ENCODE results near the gene NPLOC4. TPM values are rescaled to one million over a fixed set of nuclear protein-coding genes. Genes with fewer than 3 reads are reported as not detected.

Gene NPLOC4
- total and polyA plus RNA-seq, 2 of the 13 experiments (the other 11 are each of a cell fraction or from before 2014, with no cell fraction given) = 57.0 to 97.0 TPM

GRCh38 chr17:81551458-81552243 is 85.3 kb downstream of the NPLOC4 start (continued):
- TF ChIP-seq KLF11 (CRISPR knock-in tag; IDR thresholded peaks at IDR 0.05) (no peak), CSRNP2 (CRISPR knock-in tag; conservative IDR thresholded peaks at IDR 0.05; ENCODE audit: low read depth) (no peak), ZNF710 (CRISPR knock-in tag; IDR thresholded peaks at IDR 0.05; ENCODE audit: borderline replicate concordance) (peak; percentile 32; the same call in 1 of the 2 replicates), HDAC2 (CRISPR knock-in tag; IDR thresholded peaks at IDR 0.05) (peak; percentile 6; the same call in 1 of the 2 replicates), TEAD3 (CRISPR knock-in tag; optimal IDR thresholded peaks at IDR 0.05; ENCODE audit: borderline replicate concordance) (peak; percentile 6), MYNN (CRISPR knock-in tag; IDR thresholded peaks at IDR 0.05; ENCODE audit: low read depth) (0 out of 2 replicates have a peak, but pooled peaks have one; percentile 4), ARID5B (CRISPR knock-in tag; IDR thresholded peaks at IDR 0.05) (no peak), HDAC1 (CRISPR knock-in tag; IDR thresholded peaks at IDR 0.05) (peak; percentile 58), TMF1 (CRISPR knock-in tag; IDR thresholded peaks at IDR 0.05; ENCODE audit: low read depth) (0 out of 2 replicates have a peak, but pooled peaks have one; percentile 73), ZNF556 (CRISPR knock-in tag; IDR thresholded peaks at IDR 0.05; ENCODE audit: borderline replicate concordance) (0 out of 2 replicates have a peak, but pooled peaks have one; percentile 1), ZNF225 (CRISPR knock-in tag; IDR thresholded peaks at IDR 0.05) (0 out of 2 replicates have a peak, but pooled peaks have one; percentile 15), SIX1 (CRISPR knock-in tag; IDR thresholded peaks at IDR 0.05; ENCODE audit: borderline replicate concordance) (no peak), ZNF569 (CRISPR knock-in tag; IDR thresholded peaks at IDR 0.05; ENCODE audit: borderline replicate concordance) (no peak; the same call in 1 of the 2 replicates), PBX2 (CRISPR knock-in tag; IDR thresholded peaks at IDR 0.05) (no peak), POLR2AphosphoS5 (IDR thresholded peaks at IDR 0.05; ENCODE audit: low read depth, low read length) (peak; percentile 47; the same call in 1 of the 2 replicates), NFYB (CRISPR knock-in tag; IDR thresholded peaks at IDR 0.05) (no peak), GPN1 (CRISPR knock-in tag; IDR thresholded peaks at IDR 0.05; ENCODE audit: borderline replicate concordance) (no peak), ZNF800 (CRISPR knock-in tag; IDR thresholded peaks at IDR 0.05) (no peak)

Measured in HepG2 (cell line).